Measurements from ENCODE around the gene CHD9.

Gene CHD9

DNA sequence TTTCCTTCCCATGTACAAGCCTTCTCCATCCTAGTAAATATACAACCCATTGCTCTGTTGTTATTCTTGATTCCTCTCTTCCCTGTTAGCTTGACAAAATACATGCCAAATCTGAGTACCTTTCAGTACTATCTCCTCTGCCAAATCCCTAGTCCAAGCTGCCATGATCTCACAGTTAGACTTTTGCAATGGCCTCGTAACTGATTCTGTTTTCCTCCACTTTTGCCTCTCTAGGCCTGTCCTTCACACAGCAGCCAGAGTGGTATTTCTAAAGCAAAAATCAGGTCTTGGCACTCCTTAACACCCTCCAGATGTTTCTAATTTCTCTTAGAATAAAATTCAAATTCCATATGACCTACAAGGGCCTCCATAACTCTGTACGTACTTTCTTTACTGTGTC, 226.5 kb downstream of the CHD9 start:
- Histone ChIP-seq H3K27me3 (replicated peaks; ENCODE audit: control insufficient read depth, insufficient read depth, low read length) (no peaks in the 10 kb centered on the region), H3K36me3 (ENCODE audit: control insufficient read depth, insufficient read depth, low read length) (peaks cover 4% of the 10 kb centered on the region), H3K4me3 (replicated peaks; ENCODE audit: low read depth, low read length) (no peak overlapping the region)
- TF ChIP-seq, protein P1, sequence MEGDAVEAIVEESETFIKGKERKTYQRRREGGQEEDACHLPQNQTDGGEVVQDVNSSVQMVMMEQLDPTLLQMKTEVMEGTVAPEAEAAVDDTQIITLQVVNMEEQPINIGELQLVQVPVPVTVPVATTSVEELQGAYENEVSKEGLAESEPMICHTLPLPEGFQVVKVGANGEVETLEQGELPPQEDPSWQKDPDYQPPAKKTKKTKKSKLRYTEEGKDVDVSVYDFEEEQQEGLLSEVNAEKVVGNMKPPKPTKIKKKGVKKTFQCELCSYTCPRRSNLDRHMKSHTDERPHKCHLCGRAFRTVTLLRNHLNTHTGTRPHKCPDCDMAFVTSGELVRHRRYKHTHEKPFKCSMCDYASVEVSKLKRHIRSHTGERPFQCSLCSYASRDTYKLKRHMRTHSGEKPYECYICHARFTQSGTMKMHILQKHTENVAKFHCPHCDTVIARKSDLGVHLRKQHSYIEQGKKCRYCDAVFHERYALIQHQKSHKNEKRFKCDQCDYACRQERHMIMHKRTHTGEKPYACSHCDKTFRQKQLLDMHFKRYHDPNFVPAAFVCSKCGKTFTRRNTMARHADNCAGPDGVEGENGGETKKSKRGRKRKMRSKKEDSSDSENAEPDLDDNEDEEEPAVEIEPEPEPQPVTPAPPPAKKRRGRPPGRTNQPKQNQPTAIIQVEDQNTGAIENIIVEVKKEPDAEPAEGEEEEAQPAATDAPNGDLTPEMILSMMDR (IDR thresholded peaks at IDR 0.05; ENCODE audit: insufficient read depth, low read length, poor library complexity, severe bottlenecking): no peak
- no peak for DNase-seq (ENCODE audit: extremely low read depth, insufficient read length)

DNA sequence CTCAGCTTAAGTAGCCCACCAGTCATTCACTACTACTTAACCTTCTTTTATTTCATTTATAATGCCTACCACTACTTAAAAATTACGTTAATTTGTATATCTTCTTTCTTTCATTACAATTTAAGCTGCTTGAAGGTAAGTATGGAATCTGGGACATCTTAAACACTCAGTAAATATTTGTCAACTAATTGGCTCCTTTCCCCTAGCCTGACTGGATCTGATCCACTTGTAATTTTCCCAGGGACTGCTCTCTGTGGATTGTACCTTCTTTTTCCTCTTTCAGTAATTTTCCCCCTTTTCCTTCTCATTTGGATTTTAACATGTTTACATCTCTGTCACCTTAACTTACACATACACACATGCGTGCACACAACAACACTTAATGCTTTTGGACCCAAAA, 227.1 kb downstream of the CHD9 start:
- no peak overlapping the region for H3K4me3 ChIP-seq (replicated peaks; ENCODE audit: low read depth, low read length)
- H3K36me3 ChIP-seq (ENCODE audit: control insufficient read depth, insufficient read depth, low read length): peaks cover 5% of the 10 kb centered on the region
- TF ChIP-seq, protein P1 (IDR thresholded peaks at IDR 0.05; ENCODE audit: insufficient read depth, low read length, poor library complexity, severe bottlenecking): no peak
- no peaks in the 10 kb centered on the region for H3K27me3 ChIP-seq (replicated peaks; ENCODE audit: control insufficient read depth, insufficient read depth, low read length)
- DNase-seq (ENCODE audit: extremely low read depth, insufficient read length): no peak

DNA sequence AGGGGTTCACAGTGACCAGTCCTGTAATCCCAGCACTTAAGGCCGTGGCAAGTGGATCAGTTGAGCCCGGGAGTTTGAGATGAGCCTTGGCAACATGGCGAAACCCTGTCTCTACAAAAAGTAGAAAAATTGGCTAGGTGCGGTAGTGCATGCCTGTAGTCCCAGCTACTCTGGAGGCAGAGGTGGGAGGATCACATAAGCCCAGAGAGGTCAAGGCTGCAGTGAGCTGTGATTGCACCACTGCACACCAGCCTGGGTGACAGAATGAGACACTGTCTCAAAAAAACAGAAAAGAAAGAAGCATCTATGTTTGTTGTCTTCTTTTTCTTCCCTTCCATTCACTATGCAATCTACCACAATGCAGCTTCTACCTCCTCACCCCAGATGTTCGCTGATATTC, 227.5 kb downstream of the CHD9 start:
- Histone ChIP-seq H3K4me3 (replicated peaks; ENCODE audit: low read depth, low read length) (no peak overlapping the region), H3K36me3 (ENCODE audit: control insufficient read depth, insufficient read depth, low read length) (peaks cover 6% of the 10 kb centered on the region), H3K27me3 (replicated peaks; ENCODE audit: control insufficient read depth, insufficient read depth, low read length) (no peaks in the 10 kb centered on the region)
- TF ChIP-seq, protein P1 (IDR thresholded peaks at IDR 0.05; ENCODE audit: insufficient read depth, low read length, poor library complexity, severe bottlenecking): no peak
- no peak for DNase-seq (ENCODE audit: extremely low read depth, insufficient read length)

DNA sequence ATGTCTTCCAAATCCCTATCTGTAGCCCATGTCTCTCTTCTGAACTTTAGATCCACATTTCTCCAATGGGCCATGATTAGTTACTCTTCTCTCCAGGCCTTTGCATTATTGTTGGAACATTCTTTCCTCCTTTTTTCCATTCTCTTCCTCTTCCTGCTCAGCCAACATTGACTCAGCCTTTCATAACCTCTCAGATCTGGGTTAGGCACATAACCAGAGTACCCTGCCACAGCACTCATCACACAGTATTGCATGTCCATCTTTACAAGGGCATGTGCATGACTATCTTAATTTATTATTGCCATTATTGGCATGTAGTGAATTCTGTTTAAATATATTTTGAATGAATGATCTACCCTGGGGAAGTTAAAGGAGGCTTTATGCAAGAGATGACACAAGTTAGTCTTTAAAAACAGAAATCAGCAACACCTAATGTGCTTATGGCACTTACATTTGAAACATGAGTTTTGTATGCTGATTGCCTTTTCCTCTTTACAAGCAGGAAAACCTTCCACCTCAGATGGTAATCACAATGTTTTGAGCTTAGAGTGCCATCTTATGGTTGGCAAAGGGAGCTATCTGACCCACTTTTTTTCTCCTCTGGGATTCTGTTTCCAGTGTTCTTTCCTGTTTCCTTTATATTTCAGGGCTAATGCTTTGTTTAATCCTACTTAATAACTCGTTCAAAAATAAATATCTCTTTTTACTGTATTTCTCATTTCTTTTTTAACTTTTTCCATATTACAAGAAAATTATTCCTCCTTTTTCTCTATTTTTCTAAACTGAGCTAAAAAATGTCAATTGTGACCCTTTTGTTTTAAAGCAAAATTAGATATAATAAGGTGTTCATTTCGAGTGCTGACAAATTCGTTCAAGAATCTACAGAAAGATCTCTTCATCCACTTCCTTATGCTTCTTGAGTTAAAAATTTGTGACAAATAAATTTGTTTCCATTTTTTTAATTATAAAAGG, 228.5 kb downstream of the CHD9 start:
- Histone ChIP-seq H3K36me3 (ENCODE audit: control insufficient read depth, insufficient read depth, low read length) (peaks cover 5% of the 10 kb centered on the region), H3K4me3 (replicated peaks; ENCODE audit: low read depth, low read length) (no peak overlapping the region), H3K27me3 (replicated peaks; ENCODE audit: control insufficient read depth, insufficient read depth, low read length) (no peaks in the 10 kb centered on the region)
- TF ChIP-seq, protein P1 (IDR thresholded peaks at IDR 0.05; ENCODE audit: insufficient read depth, low read length, poor library complexity, severe bottlenecking): peak; percentile 50
- DNase-seq (ENCODE audit: extremely low read depth, insufficient read length): no peak

DNA sequence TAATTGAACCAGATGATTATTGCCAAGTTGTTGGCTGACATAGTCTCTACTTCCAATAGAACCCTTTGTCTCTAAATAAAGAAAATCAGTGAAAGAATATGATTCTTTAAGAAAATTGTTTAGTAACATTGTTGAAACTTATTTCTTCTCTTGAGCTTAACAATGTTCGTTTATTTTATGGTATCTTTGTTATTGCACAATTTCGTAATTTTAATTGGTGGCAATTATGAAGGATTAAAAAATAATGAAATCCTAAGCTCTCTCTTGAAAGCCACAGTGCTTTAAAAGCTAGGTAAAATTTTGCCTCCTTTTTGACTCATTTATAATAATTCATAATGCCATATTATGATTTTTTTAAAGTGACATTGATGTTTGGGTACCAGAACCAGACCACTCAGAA, 230.4 kb downstream of the CHD9 start:
- TF ChIP-seq, protein P1 (IDR thresholded peaks at IDR 0.05; ENCODE audit: insufficient read depth, low read length, poor library complexity, severe bottlenecking): no peak
- no peak overlapping the region for H3K4me3 ChIP-seq (replicated peaks; ENCODE audit: low read depth, low read length)
- DNase-seq (ENCODE audit: extremely low read depth, insufficient read length): no peak
- H3K27me3 ChIP-seq (replicated peaks; ENCODE audit: control insufficient read depth, insufficient read depth, low read length): no peaks in the 10 kb centered on the region
- peaks cover 7% of the 10 kb centered on the region for H3K36me3 ChIP-seq (ENCODE audit: control insufficient read depth, insufficient read depth, low read length)

Data from GM06990 (cell line).